Activated CD8-positive, alpha-beta T cell treated with anti-CD3 and anti-CD28 coated beads for 36 hours (primary cell): ENCODE data around the gene UBE2O. TPM values are rescaled to one million over a fixed set of nuclear protein-coding genes. Genes with fewer than 3 reads are reported as not detected.

Experiments used
- ATAC-seq: fragments of 200-7000 bp; cut with Tn5 transposase; one replicate; pipeline ENCODE4 v1.10.0; 2021; ENCODE audit warnings: mild to moderate bottlenecking, moderate library complexity
- CTCF ChIA-PET: fragments of 350-600 bp; sonication (Branson Sonifier 250); formaldehyde crosslinking; loops from one replicate; lab custom pipeline; 2021; ENCODE audit warnings: antibody characterized with exemption; lab: Charles Lee
- POLR2A ChIA-PET: fragments of 350-600 bp; sonication (Branson Sonifier 250); formaldehyde crosslinking; loops from one replicate; lab custom pipeline; 2021; ENCODE audit warnings: antibody characterized with exemption; lab: Charles Lee
- DNase-seq: peaks from one replicate; pipeline ENCODE4 v3.0.0-alpha.2; 2020
- H3K27ac Mint-ChIP-seq: one replicate; pipeline ENCODE4 v1.8.0; 2021; ENCODE audit warnings: mild to moderate bottlenecking, mixed read lengths
- H3K27me3 Mint-ChIP-seq: one replicate; pipeline ENCODE4 v1.8.0; 2021; ENCODE audit warnings: mixed read lengths
- H3K36me3 Mint-ChIP-seq: one replicate; pipeline ENCODE4 v1.8.0; 2021; ENCODE audit warnings: low read depth, mixed read lengths
- H3K4me1 Mint-ChIP-seq: one replicate; pipeline ENCODE4 v1.8.0; 2021; ENCODE audit warnings: low read depth, mixed read lengths
- H3K4me3 Mint-ChIP-seq: one replicate; pipeline ENCODE4 v1.8.0; 2021; ENCODE audit warnings: mild to moderate bottlenecking, moderate library complexity, mixed read lengths
- H3K9me3 Mint-ChIP-seq: one replicate; pipeline ENCODE4 v1.8.0; 2021; ENCODE audit warnings: mixed read lengths
- CTCF ChIP-seq: fragments of 200-600 bp; IDR thresholded peaks from one replicate; pipeline ENCODE4 v1.8.0; 2022; ENCODE audit warnings: antibody characterized with exemption, mild to moderate bottlenecking
- intact Hi-C: fragments of 100-400 bp; cut with micrococcal nuclease; formaldehyde crosslinking; loops from one replicate; pipeline ENCODE4 v1.10.0; 2022
- total RNA-seq, 2 experiments: library from RNA; stranded (reverse); gene quantifications; one replicate each; pipeline ENCODE4 v1.2.3, GENCODE V29; 2021

Gene UBE2O
- total RNA-seq, 2 experiments from 2014 or later, result 36.8 to 39.5 TPM

- Mint-ChIP-seq H3K9me3 (no peaks in the 10 kb centered on the region), H3K27me3 (no peaks in the 10 kb centered on the region), H3K36me3 (peaks cover 38% of the 10 kb centered on the region), H3K4me3 (no peak overlapping the region), H3K4me1 (no peaks in the 10 kb centered on the region), H3K27ac (no peak overlapping the region)
- POLR2A ChIA-PET, result interaction anchor here (0.6 to 1.2 kb wide), 3 partner anchors 8 to 383 kb away, joined by 3 to 6 read pairs (median 5); no protein-coding TSS in a partner anchor
- DNase-seq (no peak), ATAC-seq (no peak)
- TF ChIP-seq CTCF, result no peak
- intact Hi-C loops, result loop anchor here (5.0 kb wide), 1 partner anchor 95 kb away; no protein-coding TSS in a partner anchor
- CTCF ChIA-PET, result interaction anchor here (0.7 to 5.6 kb wide), 49 partner anchors 10 to 441 kb away, joined by 3 to 154 read pairs (median 5); partner anchors contain the start of genes AANAT, PRPSAP1, QRICH2 and SPHK1
These were observed 55.8 kb downstream of the UBE2O start for GRCh38 chr17:76397184-76397583.

- no peak overlapping the region for H3K4me3 Mint-ChIP-seq
- H3K27ac Mint-ChIP-seq, result no peak overlapping the region
- ChIA-PET CTCF (interaction anchor here (1.2 to 5.6 kb wide), 5 partner anchors 11 to 93 kb away, joined by 6 to 154 read pairs (median 35); partner anchors contain the start of genes QRICH2 and SPHK1), POLR2A (no interaction called here)
- intact Hi-C loops, result loop anchor here (5.0 kb wide), 1 partner anchor 94 kb away; no protein-coding TSS in a partner anchor
- no peak for TF ChIP-seq CTCF
- H3K4me1 Mint-ChIP-seq, result no peaks in the 10 kb centered on the region
- no peaks in the 10 kb centered on the region for H3K27me3 Mint-ChIP-seq
- ATAC-seq, result no peak
- DNase-seq, result no peak
- H3K9me3 Mint-ChIP-seq, result no peaks in the 10 kb centered on the region
- peaks cover 32% of the 10 kb centered on the region for H3K36me3 Mint-ChIP-seq
These were observed 57.0 kb downstream of the UBE2O start for GRCh38 chr17:76395980-76396379.

GRCh38 chr17:76394166-76394565, 58.8 kb downstream of the UBE2O start:
- Mint-ChIP-seq H3K4me3 (no peak overlapping the region), H3K4me1 (no peaks in the 10 kb centered on the region), H3K9me3 (no peaks in the 10 kb centered on the region), H3K27me3 (no peaks in the 10 kb centered on the region), H3K36me3 (peaks cover 26% of the 10 kb centered on the region), H3K27ac (no peak overlapping the region)
- ChIA-PET POLR2A (no interaction called here), CTCF (interaction anchor here (0.7 to 1.6 kb wide), 4 partner anchors 12 to 420 kb away, joined by 3 to 4 read pairs (median 4); partner anchors contain the start of gene UBE2O)
- TF ChIP-seq CTCF, result no peak
- no peak for DNase-seq
- no peak for ATAC-seq
- intact Hi-C loops, result no loop called here

- DNase-seq (no peak), ATAC-seq (no peak)
- ChIA-PET CTCF (interaction anchor here (1.2 kb wide), 3 partner anchors 18 to 92 kb away, joined by 3 read pairs; no protein-coding TSS in a partner anchor), POLR2A (no interaction called here)
- Mint-ChIP-seq H3K9me3 (no peaks in the 10 kb centered on the region), H3K27me3 (no peaks in the 10 kb centered on the region), H3K4me3 (no peak overlapping the region), H3K4me1 (no peaks in the 10 kb centered on the region), H3K27ac (no peak overlapping the region), H3K36me3 (peaks cover 12% of the 10 kb centered on the region)
- TF ChIP-seq CTCF, result no peak
- intact Hi-C loops, result no loop called here
These were observed 61.7 kb downstream of the UBE2O start for GRCh38 chr17:76391200-76391715.

- Mint-ChIP-seq H3K27ac (no peak overlapping the region), H3K9me3 (no peaks in the 10 kb centered on the region), H3K4me1 (no peaks in the 10 kb centered on the region), H3K36me3 (peaks cover 11% of the 10 kb centered on the region), H3K4me3 (no peak overlapping the region), H3K27me3 (no peaks in the 10 kb centered on the region)
- TF ChIP-seq CTCF, result no peak
- intact Hi-C loops, result no loop called here
- DNase-seq, result no peak
- no peak for ATAC-seq
- ChIA-PET CTCF (interaction anchor here (1.2 to 10.8 kb wide), 2 partner anchors 8 to 19 kb away, joined by 3 to 135 read pairs; no protein-coding TSS in a partner anchor), POLR2A (no interaction called here)
These were observed 62.9 kb downstream of the UBE2O start for GRCh38 chr17:76390003-76390421.
